Stimulated activated CD4-positive, alpha-beta T cell treated with anti-CD3 and anti-CD28 coated beads, Interleukin-12 subunit alpha, Interleukin-12 subunit beta, amount 100 ng/mL, for 24 hours (primary cell): ENCODE data around the gene KMT2A.
A peak's percentile ranks its signal among the peaks of the same experiment; 100 is the strongest.

Experiments
- DNase-seq, 2 experiments: peaks; one replicate each; pipeline ENCODE4 v3.0.0-alpha.2; 2020; ENCODE audit warnings: low read depth in 2 of 2

Gene KMT2A

DNA sequence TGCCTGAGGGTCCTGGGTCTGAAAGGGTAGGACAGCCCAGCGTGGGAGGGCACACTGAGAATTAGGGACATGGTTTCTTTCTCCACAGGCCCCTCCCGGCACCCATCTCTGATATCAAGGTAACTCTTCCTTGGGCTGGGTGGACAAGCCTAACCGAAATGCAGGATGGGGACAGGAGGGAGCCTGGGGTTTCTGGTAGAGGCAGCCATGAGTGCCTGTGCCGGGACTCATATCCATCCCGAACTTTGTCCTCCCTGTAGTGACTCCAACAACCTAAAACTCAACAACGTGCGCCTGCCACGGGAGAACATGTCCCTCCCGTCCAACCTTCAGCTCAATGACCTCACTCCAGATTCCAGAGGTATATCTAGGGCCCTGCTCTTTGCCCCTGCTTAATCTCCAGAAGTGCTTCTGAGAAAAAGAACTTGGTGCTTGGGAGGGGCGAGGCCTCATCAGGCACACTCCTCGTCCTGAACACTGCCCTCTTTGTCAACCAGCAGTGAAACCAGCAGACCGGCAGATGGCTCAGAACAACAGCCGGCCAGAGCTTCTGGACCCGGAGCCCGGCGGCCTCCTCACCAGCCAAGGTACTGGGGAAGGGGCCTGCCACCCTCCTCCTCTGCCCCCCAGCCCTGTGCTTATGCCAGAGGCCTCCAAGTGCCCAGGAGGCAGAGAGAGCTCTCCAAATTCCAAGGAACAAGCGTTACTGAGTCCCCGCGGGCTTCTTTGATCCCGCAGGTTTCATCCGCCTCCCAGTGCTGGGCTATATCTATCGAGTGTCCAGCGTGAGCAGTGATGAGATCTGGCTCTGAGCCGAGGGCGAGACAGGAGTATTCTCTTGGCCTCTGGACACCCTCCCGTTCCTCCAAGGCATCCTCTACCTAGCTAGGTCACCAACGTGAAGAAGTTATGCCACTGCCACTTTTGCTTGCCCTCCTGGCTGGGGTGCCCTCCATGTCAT lies 97.8 kb downstream of the KMT2A start:
- DNase-seq: no peak

- no peak for DNase-seq
Observed at GRCh38 chr11:118535261-118535660, 99.0 kb downstream of the KMT2A start.

- DNase-seq: no peak
Observed at GRCh38 chr11:118536726-118537125, 100.4 kb downstream of the KMT2A start.

DNA sequence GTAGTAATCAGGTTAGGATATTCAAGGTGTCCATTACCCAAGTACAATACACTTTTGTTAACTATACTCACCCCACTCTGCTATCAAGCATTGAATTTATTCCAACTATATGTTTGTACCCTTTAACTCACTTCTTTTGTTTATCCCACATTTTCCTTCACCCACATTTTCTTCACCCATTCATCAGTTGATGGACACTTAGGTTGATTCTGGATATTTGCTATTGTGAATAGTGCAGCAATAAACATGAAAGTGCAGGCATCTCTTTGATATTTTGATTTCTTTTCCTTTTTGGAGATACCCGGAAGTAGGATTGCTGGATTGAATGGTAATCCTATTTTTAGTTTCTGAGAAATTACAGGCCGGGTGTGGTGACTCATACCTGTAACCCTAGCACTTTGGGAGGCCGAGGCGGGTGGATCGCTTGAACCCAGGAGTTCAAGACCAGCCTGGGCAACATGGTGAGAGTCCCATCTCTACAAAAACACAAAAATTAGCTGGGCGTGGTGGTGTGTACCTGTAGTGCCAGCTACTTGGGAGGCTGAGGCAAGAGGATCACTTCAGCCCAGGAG lies 101.2 kb downstream of the KMT2A start:
- no peak for DNase-seq

GRCh38 chr11:118544010-118544646 lies 107.8 kb downstream of the KMT2A start:
- no peak for DNase-seq

GRCh38 chr11:118544647-118545010 lies 108.3 kb downstream of the KMT2A start:
- no peak for DNase-seq

DNA sequence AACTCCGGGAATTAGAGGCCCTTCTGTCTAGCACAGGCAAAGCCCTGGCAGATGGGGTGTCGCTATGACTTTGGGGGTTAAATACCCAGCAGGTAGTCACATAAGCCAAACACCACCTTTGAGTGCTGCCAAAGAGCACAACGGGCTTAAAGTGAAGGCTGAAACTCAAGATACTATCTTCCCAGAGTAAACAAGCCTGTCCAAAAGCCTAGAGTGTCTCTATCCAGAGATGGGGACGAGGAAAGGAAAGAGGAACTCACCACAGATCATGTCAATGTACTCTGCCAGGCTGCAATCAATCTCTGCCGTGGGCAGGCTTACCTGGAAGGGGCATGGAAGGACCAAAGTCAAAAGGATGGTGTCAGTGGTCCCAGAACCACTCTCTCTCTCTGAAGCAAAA lies 109.2 kb downstream of the KMT2A start:
- DNase-seq: no peak

DNA sequence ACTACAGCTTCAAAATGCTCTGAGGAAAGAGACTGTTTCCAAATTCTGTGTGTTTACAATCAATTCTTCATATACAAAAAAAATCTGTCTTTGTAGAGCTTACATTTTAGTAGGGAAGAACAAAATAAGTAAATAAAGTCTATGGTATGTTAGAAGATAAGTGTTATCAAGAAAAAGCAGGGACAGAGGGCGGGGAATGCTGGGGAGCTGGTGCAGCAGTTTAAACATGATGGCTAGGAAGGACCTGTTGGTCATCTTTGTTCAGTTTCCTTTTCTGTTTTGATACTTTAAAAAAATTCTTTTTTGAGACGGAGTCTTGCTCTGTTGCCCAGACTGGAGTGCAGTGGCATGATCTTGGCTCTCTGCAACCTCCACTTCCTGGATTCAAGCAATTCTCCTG lies 110.8 kb downstream of the KMT2A start:
- no peak for DNase-seq

GRCh38 chr11:118552341-118552740 lies 116.0 kb downstream of the KMT2A start:
- no peak for DNase-seq

DNA sequence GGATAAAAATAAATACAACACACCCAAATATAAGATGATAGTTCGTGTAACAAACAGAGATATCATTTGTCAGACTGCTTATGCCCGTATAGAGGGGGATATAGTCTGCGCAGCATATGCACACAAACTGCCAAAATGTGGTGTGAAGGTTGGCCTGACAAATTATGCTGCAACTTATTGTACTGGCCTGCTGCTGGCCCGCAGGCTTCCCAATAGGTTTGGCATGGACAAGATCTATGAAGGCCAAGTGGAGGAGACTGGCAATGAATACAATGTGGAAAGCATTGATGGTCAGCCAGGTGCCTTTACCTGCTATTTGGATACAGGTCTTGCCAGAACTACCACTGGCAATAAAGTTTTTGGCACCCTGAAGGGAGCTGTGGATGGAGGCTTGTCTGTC lies 124.5 kb downstream of the KMT2A start:
- DNase-seq: no peak

GRCh38 chr11:118565051-118565450 lies 128.8 kb downstream of the KMT2A start:
- no peak for DNase-seq

GRCh38 chr11:118569670-118570069 lies 133.4 kb downstream of the KMT2A start:
- DNase-seq: no peak

GRCh38 chr11:118570787-118571186 lies 134.5 kb downstream of the KMT2A start:
- no peak for DNase-seq

DNA sequence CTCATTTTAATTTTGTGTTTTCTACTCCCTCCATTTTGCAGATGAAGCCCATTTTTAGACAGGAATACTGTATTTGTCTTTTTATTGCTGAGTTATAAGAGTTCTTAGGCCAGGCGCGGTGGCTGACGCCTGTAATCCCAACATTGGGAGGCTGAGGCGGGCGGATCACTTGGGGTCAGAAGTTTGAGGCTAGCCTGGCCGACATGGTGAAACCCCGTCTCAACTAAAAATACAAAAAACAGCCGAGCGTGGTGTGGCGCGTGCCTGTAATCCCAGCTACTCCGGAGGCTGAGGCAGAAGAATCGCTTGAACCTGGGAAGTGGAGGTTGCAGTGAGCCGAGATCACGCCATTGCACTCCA lies 135.4 kb downstream of the KMT2A start:
- DNase-seq: peak in 1 of 2 experiments; percentile 7

DNA sequence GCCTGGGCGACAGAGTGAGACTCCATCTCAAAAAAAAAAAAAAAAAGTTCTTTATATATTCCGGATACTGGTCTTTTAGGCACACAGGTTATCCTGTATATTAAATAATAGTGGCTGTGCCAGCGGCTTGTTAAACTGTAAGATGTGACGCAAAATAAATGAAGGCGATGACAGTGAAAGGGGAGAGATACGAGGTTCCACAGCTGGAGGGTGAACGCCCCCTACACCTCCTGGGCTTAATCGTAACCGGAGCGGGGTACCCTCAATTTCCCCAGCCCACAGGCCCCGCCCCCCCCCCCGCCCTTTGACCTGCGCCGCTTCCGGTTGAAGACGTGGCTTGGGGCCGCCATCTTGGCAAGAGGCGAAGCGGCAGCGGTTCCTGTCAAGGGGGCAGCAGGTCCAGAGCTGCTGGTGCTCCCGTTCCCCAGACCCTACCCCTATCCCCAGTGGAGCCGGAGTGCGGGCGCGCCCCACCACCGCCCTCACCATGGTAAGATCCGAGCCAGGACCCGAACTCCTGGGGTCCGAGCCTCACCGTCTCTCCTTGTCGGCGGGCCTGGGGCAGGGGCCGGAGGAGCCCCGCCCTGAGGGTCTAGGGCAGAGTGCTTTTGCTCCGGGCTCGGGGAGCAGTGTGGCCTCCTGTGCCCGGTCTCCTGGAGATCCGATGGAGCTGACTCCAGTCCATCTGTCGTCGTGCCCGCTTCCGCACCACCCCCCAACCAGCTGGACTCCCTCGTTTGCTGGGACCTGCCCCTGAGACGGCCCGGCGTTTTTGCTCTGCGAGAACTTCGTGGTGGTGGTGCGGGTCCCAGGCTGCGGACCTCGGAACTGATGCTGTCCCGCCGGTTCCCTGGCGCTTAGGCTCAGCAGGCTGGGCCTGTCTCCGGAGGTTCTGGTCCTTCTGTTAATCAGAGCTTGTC lies 136.0 kb downstream of the KMT2A start, which contains the start of gene ARCN1:
Gene ARCN1, plus strand, starts transcription at position 349 of the 920 bp plus-strand sequence. Its CDS starts 139 bp downstream, at position 488.
- DNase-seq: peak; percentile 65 to 66

DNA sequence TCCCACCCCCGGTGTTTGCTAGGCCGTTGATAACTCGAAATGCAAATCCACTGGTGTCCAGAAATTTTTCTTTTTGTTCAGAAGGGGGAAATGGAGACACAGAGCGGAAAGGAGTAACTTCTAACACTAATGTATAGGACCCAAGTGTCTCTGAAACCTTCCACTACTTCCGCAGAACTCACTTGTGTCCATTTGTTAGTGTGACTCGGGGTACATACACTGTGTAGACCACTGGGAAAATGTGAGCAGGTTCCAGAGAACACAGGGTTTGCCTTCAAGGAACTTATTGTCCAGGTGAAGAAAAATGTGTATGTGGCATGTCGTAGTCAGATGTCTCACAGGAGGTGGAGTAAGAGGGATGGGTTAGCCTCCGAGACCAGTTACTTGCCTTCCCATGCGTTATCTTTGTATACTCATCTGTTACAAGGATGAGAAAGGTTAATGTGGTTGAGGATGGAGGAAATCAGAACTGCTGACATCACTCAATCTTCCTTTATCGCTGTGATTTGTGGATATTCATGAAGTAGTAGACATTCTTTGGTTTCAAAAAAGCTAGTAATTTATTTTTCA lies 136.8 kb downstream of the KMT2A start:
- peak in 1 of 2 experiments; percentile 2 for DNase-seq

DNA sequence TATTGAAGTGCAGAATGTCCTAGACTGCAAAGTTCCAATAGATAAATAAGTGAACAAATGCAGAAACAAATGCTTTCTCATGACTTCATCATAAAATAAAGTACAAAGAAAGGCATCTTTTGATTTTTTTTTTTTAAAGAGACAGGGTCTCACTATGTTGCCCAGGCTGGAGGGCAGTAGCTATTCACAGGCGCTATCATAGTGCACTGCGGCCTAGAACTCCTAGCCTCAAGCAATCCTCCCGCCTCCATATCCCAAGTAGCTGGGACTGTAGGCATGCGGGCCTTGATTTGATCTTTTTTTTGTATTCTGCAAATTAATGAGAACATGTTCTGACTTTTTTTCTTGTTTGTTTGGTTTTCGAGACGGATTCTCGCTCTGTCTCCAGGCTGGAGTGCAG lies 138.3 kb downstream of the KMT2A start:
- no peak for DNase-seq
